ENCODE measurements around the gene TFG.

- no peak for TF ChIP-seq CTCF (conservative IDR thresholded peaks at IDR 0.05; ENCODE audit: low read depth, low read length)
- no peak for TF ChIP-seq RCOR1 (IDR thresholded peaks at IDR 0.05; ENCODE audit: insufficient replicate concordance, low read length)
- no peak for TF ChIP-seq USF2 (IDR thresholded peaks at IDR 0.05; ENCODE audit: low read depth, low read length)
Measured at GRCh38 chr3:100726706-100727105, 17.4 kb downstream of the TFG start.

All from IMR-90 (cell line).